LNCaP clone FGC (cell line): ENCODE measurements around the gene MAPK11.
A peak's percentile ranks its signal among the peaks of the same experiment; 100 is the strongest.

Experiments used
- DNase-seq: peaks from one replicate; pipeline ENCODE4 v3.0.0-alpha.2; 2011; ENCODE audit warnings: low read depth
- H3K4me3 ChIP-seq: 2 replicates; pipeline ENCODE4 v1.5.1; 2011; ENCODE audit warnings: mild to moderate bottlenecking, low read depth, low read length, control low read depth
- CTCF ChIP-seq: IDR thresholded peaks from 2 replicates; pipeline ENCODE4 v1.5.1; 2012; ENCODE audit warnings: mild to moderate bottlenecking; ENCODE audit not compliant: control insufficient read depth, insufficient read depth; ENCODE audit errors: extremely low read depth

MAPK11 gene

GRCh38 chr22:50304528-50305392, 34.6 kb upstream of the MAPK11 start:
- no peak for DNase-seq
- H3K4me3 ChIP-seq = peak overlapping the region; percentile 98
- TF ChIP-seq CTCF = no peak

DNA sequence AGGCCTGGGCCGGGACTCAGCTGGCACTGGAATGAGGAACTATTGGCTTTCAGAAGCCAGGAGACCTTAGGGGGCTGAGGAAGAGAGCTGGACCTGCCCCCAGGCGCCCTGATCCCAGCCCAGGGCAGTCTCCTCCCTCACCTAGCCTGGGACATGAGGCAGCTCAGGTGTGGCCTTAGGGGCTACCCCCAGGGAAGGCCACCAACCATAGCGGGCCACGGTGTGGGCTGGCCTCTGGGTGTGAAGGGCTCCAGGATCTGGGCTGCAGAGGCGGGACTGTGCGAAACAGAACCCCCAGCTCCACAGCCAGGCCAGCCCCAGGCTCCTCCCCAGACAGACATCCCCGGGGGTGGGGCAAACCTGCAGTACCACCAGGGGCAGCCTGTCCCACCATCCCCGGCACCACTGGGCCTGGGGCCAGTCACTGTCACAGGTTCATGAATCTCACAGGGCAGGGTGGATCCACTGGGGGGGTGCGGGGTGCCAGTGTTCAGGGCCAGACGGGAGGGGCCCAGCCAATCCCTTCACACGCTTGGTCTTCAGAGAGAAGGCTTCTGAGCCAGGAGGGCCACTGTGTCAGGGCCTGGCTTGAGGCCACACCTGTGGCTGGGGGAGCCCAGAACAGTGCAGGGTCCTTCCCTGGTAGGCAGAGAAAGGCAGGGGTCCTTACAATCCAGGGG, 33.8 kb upstream of the MAPK11 start:
- TF ChIP-seq CTCF = no peak
- DNase-seq = peak; percentile 49
- H3K4me3 ChIP-seq = peak overlapping the region; percentile 39

- peak overlapping the region; percentile 39 for H3K4me3 ChIP-seq
- TF ChIP-seq CTCF = no peak
- DNase-seq = no peak
Observed at GRCh38 chr22:50303515-50303847, 33.3 kb upstream of the MAPK11 start.

DNA sequence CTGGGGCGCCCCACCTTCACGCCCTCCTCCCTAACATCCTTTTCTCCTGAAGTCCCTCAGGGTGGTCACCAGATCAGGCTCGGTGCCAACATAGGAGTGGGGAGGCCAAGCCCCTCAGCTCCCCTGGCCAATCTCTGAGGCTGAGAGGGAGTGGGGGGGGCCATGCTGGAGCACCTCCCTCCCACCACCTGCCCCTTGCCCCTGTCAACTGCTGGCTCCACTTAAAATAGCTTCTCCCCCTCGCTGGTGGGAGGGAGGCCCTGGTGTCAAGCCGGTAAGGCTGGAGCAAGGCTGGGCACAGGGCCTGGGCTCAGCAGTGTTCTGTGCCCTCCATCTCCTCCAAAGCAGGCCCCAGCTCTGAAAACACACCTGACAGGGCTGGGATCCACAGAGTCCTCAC, 32.4 kb upstream of the MAPK11 start:
- no peak for TF ChIP-seq CTCF
- DNase-seq = no peak
- H3K4me3 ChIP-seq = no peak overlapping the region

GRCh38 chr22:50302041-50302541, 31.9 kb upstream of the MAPK11 start:
- no peak for DNase-seq
- no peak overlapping the region for H3K4me3 ChIP-seq
- TF ChIP-seq CTCF = no peak

DNA sequence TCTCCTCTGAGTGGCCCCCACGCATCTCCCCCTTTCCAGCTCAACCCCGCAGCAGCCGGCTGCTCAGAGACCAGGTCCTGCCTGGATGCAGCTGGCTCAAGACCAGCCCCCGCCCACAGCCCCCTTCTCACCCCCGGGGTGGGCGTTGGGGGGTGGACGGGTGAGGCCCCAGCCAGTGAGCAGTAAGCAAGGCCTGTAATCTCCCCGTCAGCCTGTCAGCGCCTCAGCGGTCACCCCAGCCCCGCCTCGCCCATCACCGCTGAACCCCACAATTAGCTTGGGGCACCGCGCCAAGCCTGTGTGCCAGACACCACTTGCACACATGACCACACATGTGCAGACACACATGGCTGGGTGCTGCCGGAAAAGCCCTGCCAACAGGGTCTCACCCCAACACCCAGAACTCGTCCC, 31.4 kb upstream of the MAPK11 start:
- H3K4me3 ChIP-seq = no peak overlapping the region
- DNase-seq = no peak
- no peak for TF ChIP-seq CTCF
